DND-41 (cell line): ENCODE results near the gene GLT8D1.

Experiments used
- ATAC-seq: fragments of 200-7000 bp; cut with Tn5 transposase; 3 replicates; pipeline ENCODE4 v1.9.1; 2021; ENCODE audit warnings: low read depth; ENCODE audit not compliant: insufficient read depth
- DNase-seq: peaks from one replicate; pipeline ENCODE4 v3.0.0-alpha.2; 2020
- H2AFZ ChIP-seq: 2 replicates; pipeline ENCODE4 v1.6.0; 2012; ENCODE audit warnings: low read depth, low read length
- H3K27ac ChIP-seq: 2 replicates; pipeline ENCODE4 v1.5.1; 2012; ENCODE audit warnings: low read length, inconsistent platforms
- H3K27me3 ChIP-seq: fragments of 200-600 bp; sonication (generic); 2 replicates; pipeline ENCODE4 v1.6.0; 2012; ENCODE audit warnings: low read length, mild to moderate bottlenecking, inconsistent platforms; ENCODE audit not compliant: insufficient read depth, poor library complexity
- H3K36me3 ChIP-seq: 2 replicates; pipeline ENCODE4 v1.5.1; 2012; ENCODE audit warnings: low read length, inconsistent platforms; ENCODE audit not compliant: insufficient read depth
- H3K4me1 ChIP-seq: 2 replicates; pipeline ENCODE4 v1.5.1; 2012; ENCODE audit warnings: mild to moderate bottlenecking, low read length; ENCODE audit not compliant: insufficient read depth
- H3K4me2 ChIP-seq: 2 replicates; pipeline ENCODE4 v1.6.0; 2012; ENCODE audit warnings: mild to moderate bottlenecking, moderate library complexity, low read length, inconsistent platforms; ENCODE audit not compliant: insufficient read depth
- H3K4me3 ChIP-seq, 2 experiments: fragments of 200-600 bp in 1 of 2; shearing (Covaris generic) in 1 of 2; 2 replicates each; pipeline ENCODE4 v1.5.1; 2012 to 2016; ENCODE audit warnings: inconsistent platforms in 2 of 2, low read length in 2 of 2, mild to moderate bottlenecking in 2 of 2, low read depth in 1 of 2, moderate library complexity in 1 of 2
- H3K79me2 ChIP-seq: 2 replicates; pipeline ENCODE4 v1.6.0; 2012; ENCODE audit warnings: low read length, inconsistent platforms; ENCODE audit not compliant: insufficient read depth
- H3K9ac ChIP-seq: 2 replicates; pipeline ENCODE4 v1.6.0; 2012; ENCODE audit warnings: low read depth, mild to moderate bottlenecking, inconsistent platforms, low read length, moderate library complexity
- H3K9me3 ChIP-seq: 2 replicates; pipeline ENCODE4 v1.5.1; 2012; ENCODE audit warnings: low read length, moderate library complexity, mild to moderate bottlenecking, inconsistent platforms; ENCODE audit not compliant: insufficient read depth, severe bottlenecking
- H4K20me1 ChIP-seq: 2 replicates; pipeline ENCODE4 v1.6.0; 2012; ENCODE audit warnings: low read length; ENCODE audit not compliant: insufficient read depth
- CTCF ChIP-seq: IDR thresholded peaks from 2 replicates; pipeline ENCODE4 v1.5.1; 2012; ENCODE audit warnings: borderline replicate concordance, low read length, moderate library complexity, mild to moderate bottlenecking; ENCODE audit not compliant: poor library complexity, severe bottlenecking; ENCODE audit errors: extremely low read depth
- EZH2 ChIP-seq: IDR thresholded peaks from 3 replicates; pipeline ENCODE4 v1.6.1; 2012; ENCODE audit warnings: borderline replicate concordance, low read depth, mild to moderate bottlenecking, moderate library complexity, low read length, inconsistent platforms; ENCODE audit not compliant: severe bottlenecking

Gene GLT8D1

DNA sequence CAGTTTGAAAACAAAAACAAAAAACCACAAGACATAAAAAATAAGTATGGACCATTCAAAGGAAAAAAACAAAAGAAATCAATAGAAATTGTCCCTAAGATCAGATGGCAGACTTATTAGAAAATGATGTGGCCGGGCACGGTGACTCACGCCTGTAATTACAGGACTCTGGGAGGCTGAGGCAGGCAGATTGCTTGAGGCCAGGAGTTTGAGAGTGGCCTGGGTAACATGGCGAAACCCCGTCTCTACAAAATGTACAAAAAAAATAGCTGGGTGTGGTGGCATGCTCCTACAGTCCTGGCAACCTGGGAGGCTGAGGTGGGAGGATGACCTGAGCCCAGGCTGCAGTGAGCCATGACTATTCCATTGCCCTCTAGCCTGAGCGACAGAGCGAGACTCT, 16.9 kb upstream of the GLT8D1 start:
- H3K4me3 ChIP-seq: no peak overlapping the region
- ATAC-seq (no peak), DNase-seq (no peak)
- no peak overlapping the region for H3K27ac ChIP-seq
- H4K20me1 ChIP-seq: 0 out of 2 replicates have a peak, but pooled peaks cover 5% of the 10 kb centered on the region
- H3K79me2 ChIP-seq: no peaks in the 10 kb centered on the region
- TF ChIP-seq CTCF: no peak
- H3K9me3 ChIP-seq: no peaks in the 10 kb centered on the region
- H2AFZ ChIP-seq: no peak overlapping the region
- H3K4me2 ChIP-seq: no peak overlapping the region
- H3K4me1 ChIP-seq: peaks cover 32% of the 10 kb centered on the region
- H3K36me3 ChIP-seq: peaks cover 9% of the 10 kb centered on the region
- H3K9ac ChIP-seq: no peak overlapping the region
- no peaks in the 10 kb centered on the region for H3K27me3 ChIP-seq

DNA sequence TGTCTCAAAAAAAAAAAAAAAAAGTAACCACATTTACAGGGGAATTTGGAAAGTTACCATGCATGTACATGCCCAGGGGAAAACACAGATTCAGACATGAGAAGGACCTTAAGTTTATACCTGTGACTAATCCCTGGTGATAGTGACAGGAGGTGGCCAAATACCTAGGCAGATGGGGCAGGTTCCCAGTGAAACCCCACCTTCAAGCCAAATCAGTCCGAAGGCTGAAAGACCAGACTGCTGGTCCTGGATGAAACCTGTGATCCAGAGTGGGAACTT, 16.1 kb upstream of the GLT8D1 start:
- 0 out of 2 replicates have a peak, but pooled peaks cover 5% of the 10 kb centered on the region for H4K20me1 ChIP-seq
- H3K36me3 ChIP-seq: peaks cover 9% of the 10 kb centered on the region
- peak overlapping the region; percentile 24 for H3K4me2 ChIP-seq
- H3K9ac ChIP-seq: no peak overlapping the region
- no peak for ATAC-seq
- no peak for DNase-seq
- H3K79me2 ChIP-seq: no peaks in the 10 kb centered on the region
- H3K4me3 ChIP-seq: no peak overlapping the region
- TF ChIP-seq EZH2: no peak
- TF ChIP-seq CTCF: no peak
- no peak overlapping the region for H2AFZ ChIP-seq
- no peaks in the 10 kb centered on the region for H3K27me3 ChIP-seq
- H3K27ac ChIP-seq: peak overlapping the region; percentile 32
- H3K4me1 ChIP-seq: peaks cover 32% of the 10 kb centered on the region
- no peaks in the 10 kb centered on the region for H3K9me3 ChIP-seq

DNA sequence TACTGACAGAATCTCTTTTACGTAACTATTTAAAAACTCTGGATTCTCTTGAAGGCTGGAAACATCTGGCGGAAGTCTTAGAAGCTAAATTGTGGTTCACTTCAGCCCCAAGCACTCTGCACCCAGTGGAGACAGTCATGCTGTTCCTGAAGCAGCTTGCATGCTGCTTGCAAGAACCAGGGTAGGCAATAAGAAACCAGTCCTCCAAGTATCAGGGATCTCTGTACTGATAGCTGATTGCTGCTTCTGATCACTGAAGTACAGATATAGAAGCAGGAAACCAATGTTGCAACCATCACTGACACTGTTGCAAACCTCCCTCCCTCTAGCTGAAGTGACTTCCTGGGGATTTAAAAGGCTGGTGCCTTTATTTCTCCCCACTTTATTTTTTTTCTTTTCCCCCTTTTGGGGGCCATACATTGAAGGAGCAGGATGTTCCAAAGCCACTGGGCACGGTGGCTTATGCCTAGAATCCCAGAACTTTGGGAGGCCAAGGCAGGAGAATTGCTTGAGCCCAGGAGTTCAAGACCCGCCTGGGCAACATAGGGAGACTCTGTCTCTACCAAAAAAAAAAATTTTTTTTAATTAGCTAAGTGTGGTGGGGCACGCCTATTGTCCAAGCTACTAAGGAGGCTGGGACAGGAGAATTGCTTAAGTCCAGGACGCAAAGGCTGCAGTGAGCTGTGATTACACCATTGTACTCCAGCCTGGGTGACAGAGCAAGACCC, 15.6 kb upstream of the GLT8D1 start:
- no peaks in the 10 kb centered on the region for H3K9me3 ChIP-seq
- peaks cover 32% of the 10 kb centered on the region for H3K4me1 ChIP-seq
- no peak overlapping the region for H3K4me3 ChIP-seq
- H3K27ac ChIP-seq: peak overlapping the region; percentile 32
- peaks cover 9% of the 10 kb centered on the region for H3K36me3 ChIP-seq
- ATAC-seq: peak; percentile 99
- peak; percentile 3 for TF ChIP-seq CTCF
- no peak for TF ChIP-seq EZH2
- peak; percentile 76 for DNase-seq
- no peak overlapping the region for H2AFZ ChIP-seq
- no peak overlapping the region for H3K9ac ChIP-seq
- peak overlapping the region; percentile 24 for H3K4me2 ChIP-seq
- H3K79me2 ChIP-seq: no peaks in the 10 kb centered on the region
- no peaks in the 10 kb centered on the region for H3K27me3 ChIP-seq
- 0 out of 2 replicates have a peak, but pooled peaks cover 5% of the 10 kb centered on the region for H4K20me1 ChIP-seq

DNA sequence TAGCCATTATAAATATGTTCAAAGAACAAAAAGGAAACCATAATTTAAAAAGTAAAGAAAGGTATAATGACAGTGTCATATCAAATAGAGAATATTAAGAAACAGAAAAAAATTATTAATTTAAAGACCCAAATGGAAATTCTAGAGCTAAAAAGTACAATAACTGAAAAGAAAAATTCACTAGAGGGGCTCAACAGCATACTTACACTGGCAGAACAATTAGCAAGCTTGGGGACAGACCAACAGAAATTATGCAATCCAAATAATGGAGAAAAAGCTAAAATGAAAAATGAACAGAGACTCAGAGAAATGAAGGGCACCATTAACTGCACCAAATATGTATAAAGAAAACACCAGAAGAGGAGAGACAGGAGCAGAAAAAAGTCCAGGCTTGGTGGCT, 14.0 kb upstream of the GLT8D1 start:
- no peaks in the 10 kb centered on the region for H3K9me3 ChIP-seq
- no peak overlapping the region for H3K4me2 ChIP-seq
- H3K36me3 ChIP-seq: peaks cover 9% of the 10 kb centered on the region
- DNase-seq: no peak
- no peak overlapping the region for H3K27ac ChIP-seq
- no peaks in the 10 kb centered on the region for H3K79me2 ChIP-seq
- TF ChIP-seq EZH2: no peak
- no peak for TF ChIP-seq CTCF
- ATAC-seq: no peak
- no peak overlapping the region for H3K4me3 ChIP-seq
- 0 out of 2 replicates have a peak, but pooled peaks cover 5% of the 10 kb centered on the region for H4K20me1 ChIP-seq
- H3K4me1 ChIP-seq: peaks cover 32% of the 10 kb centered on the region
- H3K9ac ChIP-seq: no peak overlapping the region
- H3K27me3 ChIP-seq: no peaks in the 10 kb centered on the region
- H2AFZ ChIP-seq: no peak overlapping the region
